Activated T-helper 2 cell treated with anti-CD3 and anti-CD28 coated beads, Interferon-gamma antibody, Interleukin-2, Interleukin-4, amounts not matched to agents 10 μg/mL and 5 μg/mL and 100 μg/mL, durations not matched to agents 14 hours and 24 hours and 36 hours (primary cell): Measurements from ENCODE around the gene PAX7. TPM values are rescaled to one million over a fixed set of nuclear protein-coding genes. Genes with fewer than 3 reads are reported as not detected.
"Not testable (repeated sequence)": the region's sequence is repeated elsewhere in the genome, so short reads cannot be mapped to it uniquely, and the experiment has no call there.

ENCODE experiments used
- DNase-seq: peaks from one replicate; pipeline ENCODE4 v3.0.0; 2021; ENCODE audit warnings: low spot score
- H3K27ac Mint-ChIP-seq: one replicate; pipeline ENCODE4 v1.8.0; 2021; ENCODE audit warnings: mixed read lengths
- H3K27me3 Mint-ChIP-seq: one replicate; pipeline ENCODE4 v1.8.0; 2021; ENCODE audit warnings: low read depth, mixed read lengths
- H3K36me3 Mint-ChIP-seq: one replicate; pipeline ENCODE4 v1.8.0; 2021; ENCODE audit warnings: low read depth, mixed read lengths
- H3K4me1 Mint-ChIP-seq: one replicate; pipeline ENCODE4 v1.8.0; 2021; ENCODE audit warnings: low read depth, mixed read lengths
- H3K4me3 Mint-ChIP-seq: one replicate; pipeline ENCODE4 v1.8.0; 2021; ENCODE audit warnings: low read depth, mild to moderate bottlenecking, moderate library complexity, mixed read lengths
- H3K9me3 Mint-ChIP-seq: one replicate; pipeline ENCODE4 v1.8.0; 2021; ENCODE audit warnings: mixed read lengths
- intact Hi-C: fragments of 100-400 bp; cut with micrococcal nuclease; formaldehyde crosslinking; loops from one replicate; pipeline ENCODE4 v1.15.1; 2023
- total RNA-seq: library from RNA; stranded (reverse); gene quantifications from 2 replicates; pipeline ENCODE4 v1.2.3, GENCODE V29; 2022

The PAX7 gene
- total RNA-seq, 1 donor from 2014 or later, result not detected

GRCh38 chr1:18739897-18740296 is 109.3 kb downstream of the PAX7 start:
- Mint-ChIP-seq H3K27ac (no peak overlapping the region), H3K4me3 (no peak overlapping the region), H3K9me3 (no peaks in the 10 kb centered on the region), H3K27me3 (no peaks in the 10 kb centered on the region), H3K4me1 (no peaks in the 10 kb centered on the region), H3K36me3 (no peaks in the 10 kb centered on the region)
- DNase-seq, result no peak
- intact Hi-C loops, result no loop called here

- Mint-ChIP-seq H3K9me3 (no peaks in the 10 kb centered on the region), H3K27ac (no peak overlapping the region), H3K4me1 (no peaks in the 10 kb centered on the region), H3K4me3 (no peak overlapping the region), H3K36me3 (no peaks in the 10 kb centered on the region), H3K27me3 (no peaks in the 10 kb centered on the region)
- intact Hi-C loops, result no loop called here
- no peak for DNase-seq
Observed at GRCh38 chr1:18740617-18741016, 110.0 kb downstream of the PAX7 start.

- intact Hi-C loops, result no loop called here
- Mint-ChIP-seq H3K4me1 (no peaks in the 10 kb centered on the region), H3K9me3 (no peaks in the 10 kb centered on the region), H3K27me3 (peaks cover 1% of the 10 kb centered on the region), H3K4me3 (no peak overlapping the region), H3K27ac (no peak overlapping the region), H3K36me3 (no peaks in the 10 kb centered on the region)
- DNase-seq, result no peak
Observed at GRCh38 chr1:18743233-18743632, 112.6 kb downstream of the PAX7 start.

GRCh38 chr1:18744381-18744780 is 113.7 kb downstream of the PAX7 start:
- H3K4me1 Mint-ChIP-seq, H3K4me3 Mint-ChIP-seq, H3K27me3 Mint-ChIP-seq, H3K9me3 Mint-ChIP-seq, intact Hi-C loops, H3K36me3 Mint-ChIP-seq, H3K27ac Mint-ChIP-seq, DNase-seq: not testable (repeated sequence)

GRCh38 chr1:18746981-18747380 is 116.3 kb downstream of the PAX7 start:
- H3K4me1 Mint-ChIP-seq, result no peaks in the 10 kb centered on the region

GRCh38 chr1:18747671-18748070 is 117.0 kb downstream of the PAX7 start:
- H3K27ac Mint-ChIP-seq, result no peak overlapping the region
- no peaks in the 10 kb centered on the region for H3K4me1 Mint-ChIP-seq
- intact Hi-C loops, result no loop called here
- no peaks in the 10 kb centered on the region for H3K36me3 Mint-ChIP-seq
- H3K27me3 Mint-ChIP-seq, result peaks cover 1% of the 10 kb centered on the region
- DNase-seq, result no peak
- no peak overlapping the region for H3K4me3 Mint-ChIP-seq
- peaks cover 6% of the 10 kb centered on the region for H3K9me3 Mint-ChIP-seq

More at GRCh38 chr1:18746981-18747380, 116.3 kb downstream of the PAX7 start:
- peaks cover 1% of the 10 kb centered on the region for H3K27me3 Mint-ChIP-seq
- no peak overlapping the region for H3K4me3 Mint-ChIP-seq
- no peak overlapping the region for H3K27ac Mint-ChIP-seq
- intact Hi-C loops, result no loop called here
- no peaks in the 10 kb centered on the region for H3K36me3 Mint-ChIP-seq
- peaks cover 6% of the 10 kb centered on the region for H3K9me3 Mint-ChIP-seq
- no peak for DNase-seq

GRCh38 chr1:18748435-18748834 is 117.8 kb downstream of the PAX7 start:
- intact Hi-C loops, result no loop called here
- Mint-ChIP-seq H3K4me3 (no peak overlapping the region), H3K27ac (no peak overlapping the region), H3K27me3 (peaks cover 1% of the 10 kb centered on the region), H3K4me1 (no peaks in the 10 kb centered on the region), H3K9me3 (peaks cover 6% of the 10 kb centered on the region), H3K36me3 (no peaks in the 10 kb centered on the region)
- no peak for DNase-seq

- intact Hi-C loops, result no loop called here
- Mint-ChIP-seq H3K36me3 (no peaks in the 10 kb centered on the region), H3K27me3 (peaks cover 1% of the 10 kb centered on the region), H3K9me3 (peaks cover 9% of the 10 kb centered on the region), H3K4me1 (no peaks in the 10 kb centered on the region), H3K4me3 (no peak overlapping the region), H3K27ac (no peak overlapping the region)
- no peak for DNase-seq
Observed at GRCh38 chr1:18749569-18749968, 118.9 kb downstream of the PAX7 start.

GRCh38 chr1:18750600-18750999 is 120.0 kb downstream of the PAX7 start:
- intact Hi-C loops, result no loop called here

GRCh38 chr1:18751425-18751824 is 120.8 kb downstream of the PAX7 start:
- DNase-seq, result no peak
- H3K9me3 Mint-ChIP-seq, result peaks cover 9% of the 10 kb centered on the region
- no peak overlapping the region for H3K27ac Mint-ChIP-seq
- H3K4me3 Mint-ChIP-seq, result no peak overlapping the region
- H3K4me1 Mint-ChIP-seq, result no peaks in the 10 kb centered on the region
- H3K27me3 Mint-ChIP-seq, result peaks cover 1% of the 10 kb centered on the region
- H3K36me3 Mint-ChIP-seq, result no peaks in the 10 kb centered on the region
- intact Hi-C loops, result no loop called here

More at GRCh38 chr1:18750600-18750999, 120.0 kb downstream of the PAX7 start:
- no peaks in the 10 kb centered on the region for H3K4me1 Mint-ChIP-seq
- peaks cover 9% of the 10 kb centered on the region for H3K9me3 Mint-ChIP-seq
- no peak for DNase-seq
- H3K27ac Mint-ChIP-seq, result no peak overlapping the region
- peaks cover 1% of the 10 kb centered on the region for H3K27me3 Mint-ChIP-seq
- H3K36me3 Mint-ChIP-seq, result no peaks in the 10 kb centered on the region
- H3K4me3 Mint-ChIP-seq, result no peak overlapping the region

GRCh38 chr1:18752409-18752808 is 121.8 kb downstream of the PAX7 start:
- H3K36me3 Mint-ChIP-seq, result no peaks in the 10 kb centered on the region
- H3K4me3 Mint-ChIP-seq, result no peak overlapping the region
- peaks cover 9% of the 10 kb centered on the region for H3K9me3 Mint-ChIP-seq
- DNase-seq, result no peak
- H3K27me3 Mint-ChIP-seq, result peaks cover 2% of the 10 kb centered on the region
- H3K27ac Mint-ChIP-seq, result no peak overlapping the region
- intact Hi-C loops, result no loop called here
- H3K4me1 Mint-ChIP-seq, result no peaks in the 10 kb centered on the region

- no peaks in the 10 kb centered on the region for H3K4me1 Mint-ChIP-seq
Observed at GRCh38 chr1:18760156-18760555, 129.5 kb downstream of the PAX7 start.

GRCh38 chr1:18761948-18762840 is 131.5 kb downstream of the PAX7 start:
- Mint-ChIP-seq H3K4me1 (no peaks in the 10 kb centered on the region), H3K27me3 (peaks cover 5% of the 10 kb centered on the region)

More at GRCh38 chr1:18760156-18760555, 129.5 kb downstream of the PAX7 start:
- Mint-ChIP-seq H3K27ac (no peak overlapping the region), H3K9me3 (no peaks in the 10 kb centered on the region), H3K4me3 (no peak overlapping the region), H3K36me3 (no peaks in the 10 kb centered on the region), H3K27me3 (peaks cover 5% of the 10 kb centered on the region)
- no peak for DNase-seq
- intact Hi-C loops, result no loop called here

More at GRCh38 chr1:18761948-18762840, 131.5 kb downstream of the PAX7 start:
- Mint-ChIP-seq H3K4me3 (no peak overlapping the region), H3K36me3 (no peaks in the 10 kb centered on the region), H3K27ac (no peak overlapping the region), H3K9me3 (no peaks in the 10 kb centered on the region)
- intact Hi-C loops, result no loop called here
- DNase-seq, result no peak
